CD4-positive, alpha-beta T cell treated with Interleukin-4 for 4 hours (primary cell): ENCODE measurements around the gene LIMK2.

Source experiments
- DNase-seq: peaks from one replicate; pipeline ENCODE4 v3.0.0-alpha.2; 2020

LIMK2 gene

DNA sequence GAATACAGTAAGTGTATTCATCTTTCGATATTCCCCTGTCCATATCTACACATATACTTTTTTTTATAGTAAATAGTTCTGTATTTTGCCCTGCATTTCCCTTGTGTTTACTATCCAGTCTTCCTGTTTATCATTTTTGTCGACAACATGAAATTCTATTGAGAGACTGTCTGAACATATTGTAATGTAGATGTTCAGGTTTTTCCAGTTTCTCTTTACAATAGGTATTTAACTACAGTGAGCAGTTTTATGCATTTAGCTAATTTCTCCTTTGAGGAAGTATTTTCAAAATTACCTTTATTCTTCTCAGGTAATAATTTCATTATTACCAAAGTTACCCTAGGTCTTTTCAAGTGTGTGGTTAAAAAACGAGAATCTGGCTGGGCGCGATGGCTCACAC lies 63.5 kb downstream of the LIMK2 start:
- DNase-seq, result no peak

DNA sequence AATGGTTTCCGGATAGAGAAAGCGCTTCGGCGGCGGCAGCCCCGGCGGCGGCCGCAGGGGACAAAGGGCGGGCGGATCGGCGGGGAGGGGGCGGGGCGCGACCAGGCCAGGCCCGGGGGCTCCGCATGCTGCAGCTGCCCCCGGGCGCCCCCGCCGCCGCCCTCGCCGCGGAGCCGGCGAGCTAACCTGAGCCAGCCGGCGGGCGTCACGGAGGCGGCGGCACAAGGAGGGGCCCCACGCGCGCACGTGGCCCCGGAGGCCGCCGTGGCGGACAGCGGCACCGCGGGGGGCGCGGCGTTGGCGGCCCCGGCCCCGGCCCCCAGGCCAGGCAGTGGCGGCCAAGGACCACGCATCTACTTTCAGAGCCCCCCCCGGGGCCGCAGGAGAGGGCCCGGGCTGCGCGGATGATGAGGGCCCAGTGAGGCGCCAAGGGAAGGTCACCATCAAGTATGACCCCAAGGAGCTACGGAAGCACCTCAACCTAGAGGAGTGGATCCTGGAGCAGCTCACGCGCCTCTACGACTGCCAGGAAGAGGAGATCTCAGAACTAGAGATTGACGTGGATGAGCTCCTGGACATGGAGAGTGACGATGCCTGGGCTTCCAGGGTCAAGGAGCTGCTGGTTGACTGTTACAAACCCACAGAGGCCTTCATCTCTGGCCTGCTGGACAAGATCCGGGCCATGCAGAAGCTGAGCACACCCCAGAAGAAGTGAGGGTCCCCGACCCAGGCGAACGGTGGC lies 64.5 kb downstream of the LIMK2 start:
- no peak for DNase-seq

DNA sequence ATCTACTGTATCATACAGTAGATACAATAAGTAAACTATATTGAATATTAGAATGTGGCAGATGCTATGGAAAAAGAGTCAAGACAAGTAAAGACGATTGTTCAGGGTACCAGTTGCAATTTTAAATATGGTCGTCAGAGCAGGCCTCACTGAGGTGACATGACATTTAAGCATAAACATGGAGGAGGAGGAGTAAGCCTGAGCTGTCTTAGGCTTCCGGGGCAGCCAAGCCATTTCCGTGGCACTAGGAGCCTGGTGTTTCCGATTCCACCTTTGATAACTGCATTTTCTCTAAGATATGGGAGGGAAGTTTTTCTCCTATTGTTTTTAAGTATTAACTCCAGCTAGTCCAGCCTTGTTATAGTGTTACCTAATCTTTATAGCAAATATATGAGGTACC lies 65.6 kb downstream of the LIMK2 start:
- no peak for DNase-seq

DNA sequence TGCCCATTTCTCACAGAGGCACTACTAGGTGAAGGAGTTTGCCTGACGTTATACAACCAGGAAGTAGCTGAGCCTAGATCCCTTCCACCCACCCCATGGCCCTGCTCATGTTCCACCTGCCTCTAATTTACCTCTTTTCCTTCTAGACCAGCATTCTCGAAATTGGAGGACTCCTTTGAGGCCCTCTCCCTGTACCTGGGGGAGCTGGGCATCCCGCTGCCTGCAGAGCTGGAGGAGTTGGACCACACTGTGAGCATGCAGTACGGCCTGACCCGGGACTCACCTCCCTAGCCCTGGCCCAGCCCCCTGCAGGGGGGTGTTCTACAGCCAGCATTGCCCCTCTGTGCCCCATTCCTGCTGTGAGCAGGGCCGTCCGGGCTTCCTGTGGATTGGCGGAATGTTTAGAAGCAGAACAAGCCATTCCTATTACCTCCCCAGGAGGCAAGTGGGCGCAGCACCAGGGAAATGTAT lies 66.1 kb downstream of the LIMK2 start:
- no peak for DNase-seq

DNA sequence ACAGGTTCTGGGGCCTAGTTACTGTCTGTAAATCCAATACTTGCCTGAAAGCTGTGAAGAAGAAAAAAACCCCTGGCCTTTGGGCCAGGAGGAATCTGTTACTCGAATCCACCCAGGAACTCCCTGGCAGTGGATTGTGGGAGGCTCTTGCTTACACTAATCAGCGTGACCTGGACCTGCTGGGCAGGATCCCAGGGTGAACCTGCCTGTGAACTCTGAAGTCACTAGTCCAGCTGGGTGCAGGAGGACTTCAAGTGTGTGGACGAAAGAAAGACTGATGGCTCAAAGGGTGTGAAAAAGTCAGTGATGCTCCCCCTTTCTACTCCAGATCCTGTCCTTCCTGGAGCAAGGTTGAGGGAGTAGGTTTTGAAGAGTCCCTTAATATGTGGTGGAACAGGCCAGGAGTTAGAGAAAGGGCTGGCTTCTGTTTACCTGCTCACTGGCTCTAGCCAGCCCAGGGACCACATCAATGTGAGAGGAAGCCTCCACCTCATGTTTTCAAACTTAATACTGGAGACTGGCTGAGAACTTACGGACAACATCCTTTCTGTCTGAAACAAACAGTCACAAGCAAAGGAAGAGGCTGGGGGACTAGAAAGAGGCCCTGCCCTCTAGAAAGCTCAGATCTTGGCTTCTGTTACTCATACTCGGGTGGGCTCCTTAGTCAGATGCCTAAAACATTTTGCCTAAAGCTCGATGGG lies 66.7 kb downstream of the LIMK2 start:
- peak; percentile 88 for DNase-seq

DNA sequence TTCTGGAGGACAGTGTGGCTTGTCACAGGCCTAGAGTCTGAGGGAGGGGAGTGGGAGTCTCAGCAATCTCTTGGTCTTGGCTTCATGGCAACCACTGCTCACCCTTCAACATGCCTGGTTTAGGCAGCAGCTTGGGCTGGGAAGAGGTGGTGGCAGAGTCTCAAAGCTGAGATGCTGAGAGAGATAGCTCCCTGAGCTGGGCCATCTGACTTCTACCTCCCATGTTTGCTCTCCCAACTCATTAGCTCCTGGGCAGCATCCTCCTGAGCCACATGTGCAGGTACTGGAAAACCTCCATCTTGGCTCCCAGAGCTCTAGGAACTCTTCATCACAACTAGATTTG lies 67.2 kb downstream of the LIMK2 start:
- no peak for DNase-seq

DNA sequence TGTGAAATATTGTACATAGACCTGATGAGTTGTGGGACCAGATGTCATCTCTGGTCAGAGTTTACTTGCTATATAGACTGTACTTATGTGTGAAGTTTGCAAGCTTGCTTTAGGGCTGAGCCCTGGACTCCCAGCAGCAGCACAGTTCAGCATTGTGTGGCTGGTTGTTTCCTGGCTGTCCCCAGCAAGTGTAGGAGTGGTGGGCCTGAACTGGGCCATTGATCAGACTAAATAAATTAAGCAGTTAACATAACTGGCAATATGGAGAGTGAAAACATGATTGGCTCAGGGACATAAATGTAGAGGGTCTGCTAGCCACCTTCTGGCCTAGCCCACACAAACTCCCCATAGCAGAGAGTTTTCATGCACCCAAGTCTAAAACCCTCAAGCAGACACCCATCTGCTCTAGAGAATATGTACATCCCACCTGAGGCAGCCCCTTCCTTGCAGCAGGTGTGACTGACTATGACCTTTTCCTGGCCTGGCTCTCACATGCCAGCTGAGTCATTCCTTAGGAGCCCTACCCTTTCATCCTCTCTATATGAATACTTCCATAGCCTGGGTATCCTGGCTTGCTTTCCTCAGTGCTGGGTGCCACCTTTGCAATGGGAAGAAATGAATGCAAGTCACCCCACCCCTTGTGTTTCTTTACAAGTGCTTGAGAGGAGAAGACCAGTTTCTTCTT lies 67.9 kb downstream of the LIMK2 start:
- DNase-seq, result no peak

DNA sequence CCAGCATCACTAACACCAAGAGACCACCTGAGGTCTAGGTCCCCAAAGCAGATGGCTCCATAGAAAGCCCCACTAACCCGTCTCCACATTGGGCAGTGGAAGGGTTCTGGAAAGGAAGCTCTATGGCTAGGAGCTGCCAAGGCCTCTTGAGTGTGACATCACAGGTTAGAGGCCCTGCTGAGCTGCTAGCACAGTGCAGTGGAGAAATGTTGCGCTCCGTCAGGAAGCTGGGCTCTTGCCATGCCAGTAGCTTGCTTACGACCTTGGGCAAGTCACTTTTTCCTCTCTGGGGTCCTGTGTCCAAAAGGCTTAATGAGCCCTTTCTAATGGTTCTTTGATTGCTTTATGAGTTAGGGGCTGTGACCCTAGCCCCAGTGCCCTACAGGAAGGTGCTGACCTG lies 69.6 kb downstream of the LIMK2 start:
- no peak for DNase-seq

DNA sequence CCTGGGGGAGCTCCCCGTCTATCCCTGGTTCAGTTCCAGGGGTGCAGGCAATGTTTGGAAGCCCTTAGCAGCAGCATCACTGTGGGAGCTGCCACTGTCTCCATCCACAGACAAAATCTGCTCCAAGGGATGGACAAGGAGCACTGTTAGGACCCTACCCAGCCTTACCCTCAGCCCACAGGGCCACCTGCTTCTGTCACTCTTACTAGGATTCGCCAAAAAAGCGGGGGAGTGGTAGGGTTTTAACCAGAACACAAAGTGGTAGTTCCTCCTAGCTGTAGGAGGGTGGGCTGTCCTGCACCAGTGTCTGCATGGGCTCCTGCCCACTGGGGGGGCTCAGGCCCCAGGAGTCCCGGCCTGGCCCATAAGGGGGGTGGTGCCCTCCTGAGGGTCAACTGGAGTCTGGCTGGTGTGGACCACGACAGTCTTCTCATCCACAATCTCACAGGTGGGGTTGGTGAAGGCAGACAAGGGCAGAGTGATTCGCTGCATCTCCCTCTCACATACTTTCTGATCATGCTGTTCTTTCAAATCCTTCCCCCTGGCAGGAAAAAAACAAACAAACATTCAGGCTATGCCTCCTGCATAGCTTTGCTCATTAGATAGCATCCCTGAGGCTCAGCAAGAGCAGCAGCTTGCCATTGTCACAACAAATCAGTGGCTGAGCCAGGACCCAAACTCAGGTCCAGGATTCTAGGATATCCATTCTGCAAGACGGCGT lies 70.8 kb downstream of the LIMK2 start:
- DNase-seq, result no peak

DNA sequence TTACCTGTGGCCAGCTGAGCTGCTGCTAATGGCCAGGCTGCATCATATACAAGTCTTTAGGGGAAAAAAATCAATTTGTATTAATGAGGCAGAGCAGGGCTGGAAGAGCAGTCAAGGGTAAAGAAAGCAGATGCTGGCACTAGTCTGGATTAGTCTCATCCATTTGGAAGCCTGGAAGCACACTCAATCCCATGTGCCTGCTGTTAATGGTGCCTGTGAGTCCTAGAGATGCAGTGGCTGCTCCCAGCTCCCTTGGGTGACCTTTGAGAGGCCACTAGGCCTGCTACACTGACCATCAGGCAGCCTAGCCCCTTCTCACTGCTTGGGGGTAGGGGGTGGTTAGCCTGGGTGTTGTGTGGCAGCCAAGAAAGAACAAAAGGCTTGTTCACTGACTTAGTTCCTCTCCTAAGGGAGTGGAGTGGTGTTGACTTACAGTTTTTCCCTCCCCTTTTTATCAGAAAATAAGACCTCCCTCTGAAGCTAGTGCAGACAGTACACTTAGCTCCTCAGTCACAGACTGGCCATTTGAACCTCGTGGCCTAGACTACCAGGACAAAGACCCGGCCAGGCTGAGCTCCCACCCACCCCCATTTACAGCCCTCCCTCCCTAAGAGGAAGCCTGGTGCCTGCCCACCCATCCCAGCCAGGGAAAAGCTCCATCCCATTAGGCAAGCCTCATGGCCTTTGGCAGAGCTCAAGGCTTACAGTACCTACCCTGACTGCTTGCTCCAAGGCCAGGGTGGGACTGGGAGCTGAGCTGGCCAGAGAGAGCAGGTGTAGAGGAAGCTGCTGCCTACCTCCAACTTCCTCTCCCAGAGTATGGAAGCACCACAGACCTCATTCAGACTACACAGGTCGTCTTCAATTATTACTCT lies 72.4 kb downstream of the LIMK2 start:
- DNase-seq, result no peak

DNA sequence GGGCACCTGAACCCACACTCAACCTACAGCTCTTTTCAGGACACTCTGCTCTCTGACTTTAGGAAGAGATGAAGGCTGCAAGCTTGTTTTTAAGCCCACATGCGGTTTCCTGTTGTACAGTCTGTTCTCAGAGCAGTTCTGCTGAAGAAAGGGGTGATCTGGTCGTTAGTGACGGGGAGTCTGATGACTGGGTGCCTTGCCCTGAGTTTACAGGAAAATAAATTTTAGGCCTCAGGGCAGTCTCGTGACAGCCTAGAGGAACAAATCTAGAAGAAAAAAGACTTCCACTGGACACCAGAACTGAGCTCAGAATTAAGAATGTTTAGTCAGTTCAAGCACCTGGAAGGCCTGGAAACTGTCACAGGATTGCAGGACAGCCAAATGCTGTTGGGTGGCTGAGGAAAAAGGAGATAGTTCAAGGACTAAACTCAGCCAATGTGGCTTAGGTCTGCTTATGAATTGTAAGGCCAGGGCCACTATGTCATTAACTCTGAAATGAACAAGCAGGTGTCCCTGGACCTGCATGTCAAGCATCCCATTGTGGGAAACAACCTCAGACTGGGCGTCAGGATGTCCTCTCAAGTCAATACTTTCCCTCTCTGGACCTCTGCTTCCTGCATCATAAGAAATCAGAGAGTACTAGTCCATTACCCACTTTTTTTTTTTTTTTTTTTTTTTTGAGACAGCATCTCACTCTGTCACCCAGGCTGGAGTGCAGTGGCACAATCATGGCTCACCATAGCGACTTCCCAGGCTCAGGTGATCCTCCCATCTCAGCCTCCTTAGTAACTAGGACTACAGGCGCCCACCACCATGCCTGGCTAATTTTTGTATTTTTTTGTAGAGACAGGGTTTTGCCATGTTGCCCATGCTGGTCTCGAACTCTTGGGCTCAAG lies 74.5 kb downstream of the LIMK2 start:
- DNase-seq, result peak; percentile 92

DNA sequence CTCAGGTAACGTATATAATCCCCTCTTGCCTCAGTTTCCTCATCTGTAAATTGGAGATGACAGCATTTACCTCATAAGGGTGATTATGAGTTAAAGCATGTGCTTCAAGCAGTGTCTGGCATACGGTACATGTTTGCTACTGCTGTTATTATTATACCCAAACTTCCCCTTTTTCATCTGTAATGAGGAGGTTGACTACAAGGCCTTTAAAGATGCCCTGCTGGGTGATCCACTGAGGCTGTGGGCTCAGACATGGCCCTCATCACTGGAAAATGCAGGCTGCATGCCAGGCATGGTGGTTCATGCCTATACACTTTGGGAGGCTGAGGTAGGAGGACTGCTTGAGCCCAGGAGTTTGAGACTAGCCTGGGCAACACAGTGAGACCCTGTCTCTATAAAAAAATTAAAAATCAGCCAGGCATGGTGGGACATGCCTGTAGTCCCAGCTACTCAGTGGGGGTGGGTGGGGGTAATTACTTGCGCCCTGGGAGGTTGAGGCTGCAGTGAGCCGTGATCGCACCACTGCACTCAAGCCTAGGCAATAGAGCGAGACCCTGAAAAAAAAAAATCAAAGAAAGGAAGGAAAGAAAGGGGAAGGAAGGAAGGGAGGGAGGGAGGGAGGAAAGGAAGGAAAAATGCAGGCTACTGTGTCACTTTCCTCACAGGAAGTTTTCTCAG lies 75.9 kb downstream of the LIMK2 start:
- no peak for DNase-seq

DNA sequence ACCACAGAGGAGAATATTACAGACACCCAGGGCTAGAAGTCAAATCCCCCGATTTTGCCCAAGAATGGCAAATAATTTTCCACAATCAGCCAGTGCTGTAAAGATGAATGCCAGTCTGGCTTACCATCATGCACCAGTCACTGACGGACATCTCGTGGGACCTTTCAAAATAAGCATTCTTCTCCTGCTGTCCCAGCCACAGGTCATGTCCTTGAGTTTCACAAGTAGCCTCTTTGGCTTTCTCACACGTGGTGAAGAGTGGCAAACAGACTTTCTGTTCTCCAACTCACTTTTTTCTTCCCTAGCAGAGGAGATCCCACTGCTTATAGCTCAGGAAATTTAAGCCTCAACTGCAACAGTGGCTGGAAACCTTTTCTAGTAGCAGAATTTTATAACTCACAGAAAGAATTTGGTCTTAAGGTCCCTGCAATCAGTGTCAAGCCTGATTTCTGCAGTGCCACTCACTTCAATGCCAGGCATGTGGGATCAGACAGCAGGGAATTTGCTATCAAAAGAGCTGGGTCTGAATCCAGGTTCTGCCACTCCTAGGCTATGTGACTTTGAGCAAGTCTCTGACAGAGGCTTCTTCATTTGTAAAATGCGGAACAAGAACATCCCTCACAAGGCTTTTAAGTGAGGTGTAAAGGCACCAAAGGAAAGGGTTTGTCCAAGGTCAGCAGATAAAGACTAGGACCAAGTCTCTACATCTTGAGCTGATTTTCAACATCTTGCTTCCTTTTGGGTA lies 76.6 kb downstream of the LIMK2 start:
- DNase-seq, result no peak

DNA sequence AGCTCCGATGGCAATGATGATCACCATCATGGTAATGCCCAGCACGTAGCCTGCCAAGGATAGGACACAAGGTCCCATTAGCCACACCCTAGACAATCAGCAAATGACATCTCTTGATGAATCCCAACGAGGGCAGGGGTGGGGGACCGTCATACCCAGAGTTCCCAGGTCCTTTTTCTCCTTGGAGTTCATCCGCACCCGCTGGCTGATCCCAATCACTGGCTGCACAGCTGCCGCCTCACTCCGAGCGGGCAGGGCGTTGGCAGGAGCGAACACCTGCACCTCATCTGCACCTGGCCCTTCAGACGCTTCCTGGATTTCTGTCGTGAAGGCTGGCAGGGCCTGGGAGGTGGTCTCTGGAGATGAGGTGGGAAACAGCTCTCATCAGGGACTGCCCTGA lies 77.2 kb downstream of the LIMK2 start:
- no peak for DNase-seq

DNA sequence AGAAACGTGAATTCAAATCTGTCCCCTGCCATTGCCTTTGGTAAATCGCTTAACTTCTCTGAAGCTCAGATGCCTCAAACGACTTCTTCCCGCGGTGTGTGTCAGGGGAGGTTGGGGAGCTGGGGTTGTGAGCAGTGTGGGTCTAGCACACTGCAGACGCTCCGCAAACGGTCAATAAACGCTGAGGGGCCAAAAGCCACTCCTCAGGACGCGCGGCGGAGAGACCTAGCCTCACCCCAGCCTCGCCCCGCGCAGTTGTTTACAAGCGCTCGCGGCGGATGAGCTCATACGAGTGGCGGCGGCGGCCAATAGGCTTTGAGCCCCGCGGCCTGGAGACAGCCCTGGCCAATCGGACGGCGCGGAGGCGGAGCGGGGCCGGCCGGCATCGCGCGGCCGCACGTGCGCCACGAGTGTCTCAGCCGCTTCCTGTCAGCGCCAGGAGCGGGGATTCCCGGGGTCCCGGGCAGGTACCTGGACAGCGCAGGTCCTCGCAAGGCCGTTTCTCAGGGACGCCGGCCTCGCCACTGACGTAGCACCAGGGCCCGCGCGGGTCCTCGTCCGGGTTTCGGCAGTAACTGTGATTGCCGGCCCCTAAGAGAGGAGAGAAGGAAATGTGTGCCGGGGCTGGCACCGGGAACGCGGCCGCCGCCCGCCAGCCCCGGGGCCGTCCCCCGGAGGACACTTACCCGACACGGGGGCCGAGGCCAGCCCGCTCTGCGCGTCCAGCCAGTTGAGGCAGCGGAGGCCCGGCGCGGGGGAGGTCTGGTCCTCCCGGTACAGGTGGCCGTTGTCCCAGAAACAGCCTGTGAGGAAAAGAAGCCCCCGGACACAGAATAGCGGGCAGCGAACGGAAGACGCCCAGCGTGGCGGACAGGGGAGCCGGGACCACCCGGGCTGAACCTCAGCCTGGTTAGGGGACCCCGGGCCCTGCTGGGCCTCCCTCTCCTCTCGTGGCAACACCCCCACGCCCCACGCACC lies 78.7 kb downstream of the LIMK2 start:
- DNase-seq, result peak; percentile 97

DNA sequence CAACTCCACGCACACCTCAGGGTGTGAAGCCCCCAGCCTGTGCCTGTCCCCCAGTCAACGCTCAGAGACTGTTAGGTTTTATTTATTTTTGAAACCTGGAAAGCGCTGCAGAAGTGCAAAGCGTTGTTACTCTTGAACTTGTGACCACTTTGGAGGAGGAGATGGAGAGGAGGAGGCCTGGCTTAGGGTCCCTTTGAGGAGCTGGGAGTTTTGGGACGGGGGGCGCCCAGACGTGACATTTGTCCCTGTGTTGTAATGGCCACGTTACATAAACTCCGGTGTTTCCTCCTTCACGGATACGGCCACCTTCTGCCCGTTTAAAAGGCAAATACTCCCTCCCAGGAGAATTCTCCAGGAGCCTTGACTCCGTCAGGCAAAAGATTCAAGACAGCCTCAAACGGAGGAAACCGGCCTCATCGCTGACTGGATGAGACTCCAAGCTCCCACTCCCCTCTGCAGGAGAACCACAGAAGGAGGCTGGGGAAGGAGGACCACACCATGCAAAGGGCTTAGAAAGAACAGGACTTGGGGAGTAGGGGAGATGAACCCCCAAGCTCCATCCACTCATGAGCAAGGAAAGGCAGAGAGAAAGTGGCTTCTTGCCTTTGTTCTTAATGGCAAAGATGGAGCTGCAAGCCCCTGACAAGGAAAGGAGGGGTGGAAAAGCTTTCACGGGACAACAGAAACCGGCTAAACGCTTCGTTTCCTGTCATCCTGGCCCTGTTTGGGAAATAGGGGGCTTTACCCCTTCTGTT lies 79.6 kb downstream of the LIMK2 start:
- no peak for DNase-seq

DNA sequence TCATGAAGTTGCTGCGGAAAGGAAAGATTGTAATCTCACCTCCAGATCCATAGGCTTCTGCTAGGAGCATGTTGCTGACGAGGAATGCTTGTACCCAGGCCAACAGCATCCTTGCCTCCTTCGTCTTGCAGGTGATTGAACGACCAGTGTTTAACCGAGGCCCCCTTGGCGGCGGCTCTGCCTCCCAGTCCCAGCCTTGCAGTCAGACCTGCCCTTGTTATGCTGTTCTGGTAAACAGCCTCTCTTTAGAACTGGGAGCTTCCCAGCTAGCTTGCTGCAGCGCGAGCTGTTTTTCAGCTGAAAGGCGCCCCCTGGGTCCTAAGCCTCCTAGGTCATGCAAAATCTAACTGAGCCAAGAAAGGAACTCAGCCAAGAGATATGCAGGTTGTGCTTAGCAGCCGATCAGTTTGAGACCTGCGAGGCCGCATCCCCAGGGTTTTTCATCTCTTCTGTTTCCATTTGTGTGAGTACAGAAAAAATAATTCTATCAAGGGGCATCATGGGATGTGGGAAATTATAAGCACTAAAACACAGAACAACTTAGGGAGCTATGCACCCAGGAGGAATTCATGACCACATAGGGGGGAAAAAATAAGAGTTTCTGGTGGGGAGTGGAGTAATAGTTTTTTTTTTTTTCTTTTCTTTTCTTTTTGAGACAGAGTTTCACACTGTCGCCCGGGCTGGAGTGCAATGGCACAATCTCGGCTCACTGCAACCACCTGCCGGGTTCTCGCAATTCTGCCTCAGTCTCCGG lies 80.3 kb downstream of the LIMK2 start, which contains the start of gene PIK3IP1:
Gene PIK3IP1 (minus strand): TSS at position 253 of the 754 bp plus-strand sequence. CDS start 144 bp downstream, at position 109.
- peak; percentile 95 for DNase-seq
